GM12878 (cell line): ENCODE data around the gene SLC4A9. TPM values are rescaled to one million over a fixed set of nuclear protein-coding genes. Genes with fewer than 3 reads are reported as not detected.

Experiments
- ATAC-seq: fragments of 200-7000 bp; cut with Tn5 transposase; 3 replicates; pipeline ENCODE4 v1.9.1; 2020; ENCODE audit warnings: mild to moderate bottlenecking, moderate library complexity
- BruUV-seq: library from RNA; stranded (reverse); fragments of 400-500 nt; replicated peaks from 2 replicates; lab custom pipeline; 2021; lab: Mats Ljungman, UMichigan
- CTCF ChIA-PET: fragments of 300-600 bp; sonication (Branson Sonifier 250); formaldehyde crosslinking; extraction: SDS; loops from one replicate; lab custom pipeline; 2021; ENCODE audit warnings: inconsistent platforms; lab: Yijun Ruan, JAX
- POLR2A ChIA-PET: fragments of 350-600 bp; formaldehyde crosslinking; extraction: SDS; loops from one replicate; lab custom pipeline; 2021; ENCODE audit warnings: inconsistent platforms; lab: Charles Lee
- RAD21 ChIA-PET: fragments of 300-600 bp; sonication (Branson Sonifier 250); formaldehyde crosslinking; loops from one replicate; lab custom pipeline; 2023; ENCODE audit warnings: antibody characterized with exemption; ENCODE audit not compliant: unreplicated experiment; lab: Charles Lee
- SMC1A ChIA-PET: fragments of 300-600 bp; sonication (Branson Sonifier 250); formaldehyde crosslinking; loops from one replicate; lab custom pipeline; 2023; ENCODE audit not compliant: unreplicated experiment, uncharacterized antibody; lab: Charles Lee
- DNase-seq: peaks from one replicate; pipeline ENCODE4 v3.0.0-alpha.2; 2011; ENCODE audit warnings: low read depth, low spot score
- FAIRE-seq: peaks from 3 replicates; lab custom pipeline; 2011; peaks lifted over from hg19 to GRCh38; lab: Jason Lieb, UNC
- H2AFZ ChIP-seq: 2 replicates; pipeline ENCODE4 v1.6.0; 2011; ENCODE audit warnings: low read depth, low read length, control low read depth; ENCODE audit not compliant: control insufficient read depth
- H3K27ac ChIP-seq: 2 replicates; pipeline ENCODE4 v1.5.1; 2011; ENCODE audit warnings: control low read depth; ENCODE audit not compliant: control insufficient read depth, insufficient read depth
- H3K27me3 ChIP-seq, 2 experiments: replicated peaks in 1 of 2; 2 replicates each; pipeline versions ENCODE4 v1.6.0 to v1.6.1; 2011; ENCODE audit warnings: low read length in 1 of 2; ENCODE audit not compliant: control insufficient read depth in 2 of 2, insufficient read depth in 2 of 2
- H3K36me3 ChIP-seq, 2 experiments: 2 replicates each; pipeline ENCODE4 v1.5.1; 2011; ENCODE audit warnings: low read length in 1 of 2; ENCODE audit not compliant: control insufficient read depth in 2 of 2, insufficient read depth in 2 of 2
- H3K4me1 ChIP-seq: 2 replicates; pipeline ENCODE4 v1.6.1; 2011; ENCODE audit warnings: mild to moderate bottlenecking, low read length, moderate library complexity, mixed read lengths; ENCODE audit not compliant: control insufficient read depth, insufficient read depth
- H3K4me2 ChIP-seq: 2 replicates; pipeline ENCODE4 v1.6.0; 2011; ENCODE audit warnings: control low read depth; ENCODE audit not compliant: control insufficient read depth, insufficient read depth
- H3K4me3 ChIP-seq: fragments of 200-600 bp; sonication (generic); 2 replicates; pipeline ENCODE4 v1.5.1; 2016
- H3K79me2 ChIP-seq: 2 replicates; pipeline ENCODE4 v1.6.0; 2011; ENCODE audit warnings: low read length; ENCODE audit not compliant: control insufficient read depth, insufficient read depth
- H3K9ac ChIP-seq: 2 replicates; pipeline ENCODE4 v1.8.0; 2011; ENCODE audit warnings: low read length, control low read depth, mixed read lengths; ENCODE audit not compliant: control insufficient read depth, insufficient read depth
- H3K9me3 ChIP-seq: replicated peaks from 3 replicates; pipeline ENCODE4 v1.5.1; 2011; ENCODE audit warnings: mild to moderate bottlenecking, low read length; ENCODE audit not compliant: control insufficient read depth, insufficient read depth
- H4K20me1 ChIP-seq: 2 replicates; pipeline ENCODE4 v1.6.0; 2011; ENCODE audit not compliant: control insufficient read depth, insufficient read depth
- CBX5 ChIP-seq: sonication (generic); IDR thresholded peaks from 2 replicates; pipeline ENCODE4 v1.6.1; 2016; ENCODE audit warnings: low read depth, moderate library complexity, mild to moderate bottlenecking, inconsistent platforms
- CREM ChIP-seq: IDR thresholded peaks from 2 replicates; pipeline ENCODE4 v1.6.1; 2014; ENCODE audit warnings: antibody characterized with exemption, low read depth
- ETV6 ChIP-seq, 2 experiments: fragments of 450-650 bp in 1 of 2; IDR thresholded peaks in 1 of 2; conservative IDR thresholded peaks in 1 of 2; 2 replicates each; pipeline ENCODE4 v1.6.1; 2014; ENCODE audit warnings: antibody characterized with exemption in 1 of 2, borderline replicate concordance in 1 of 2, low read depth in 1 of 2, mild to moderate bottlenecking in 1 of 2, moderate library complexity in 1 of 2
- HDAC2 ChIP-seq: fragments of 200-600 bp; sonication (generic); IDR thresholded peaks from 2 replicates; pipeline ENCODE4 v1.6.1; 2017
- POLR2AphosphoS2 ChIP-seq: IDR thresholded peaks from 2 replicates; pipeline ENCODE4 v1.6.1; 2011; ENCODE audit warnings: low read depth, mild to moderate bottlenecking, low read length, improper control_type of control experiment, moderate library complexity
- RBBP5 ChIP-seq: fragments of 200-600 bp; sonication (generic); conservative IDR thresholded peaks from 2 replicates; pipeline ENCODE4 v1.6.1; 2016
- RUNX3 ChIP-seq: IDR thresholded peaks from 2 replicates; pipeline ENCODE4 v1.6.1; 2012; ENCODE audit warnings: low read length, inconsistent platforms
- SMARCA5 ChIP-seq: fragments of 450-650 bp; IDR thresholded peaks from 2 replicates; pipeline ENCODE4 v1.6.1; 2017; ENCODE audit warnings: mild to moderate bottlenecking
- SPI1 ChIP-seq: IDR thresholded peaks from 2 replicates; pipeline ENCODE4 v1.6.1; 2011; ENCODE audit warnings: low read depth, mild to moderate bottlenecking, low read length, moderate library complexity, borderline replicate concordance; ENCODE audit not compliant: insufficient read depth
- TCF7 ChIP-seq: IDR thresholded peaks from 2 replicates; pipeline ENCODE4 v1.6.1; 2014; ENCODE audit warnings: antibody characterized with exemption, borderline replicate concordance
- WGBS: methylation state at CpG from one replicate; pipeline ENCODE4 v1.1.6; 2016; ENCODE audit warnings: low lambda C conversion rate; ENCODE audit not compliant: insufficient replicate concordance, insufficient coverage; ENCODE audit errors: missing lambda C conversion rate; 5-methylcytosine and 5-hydroxymethylcytosine counted together
- in situ Hi-C: fragments of 300-500 bp; cut with MboI; formaldehyde crosslinking; loops from 9 replicates; pipeline ENCODE4 v1.14.3; 2018; ENCODE audit warnings: mixed read lengths
- intact Hi-C: fragments of 100-400 bp; cut with micrococcal nuclease; formaldehyde crosslinking; loops from one replicate; pipeline ENCODE4 v1.14.2; 2022; ENCODE audit not compliant: unreplicated experiment
- polyA plus RNA-seq, 11 experiments: library from polyadenylated mRNA; depleted of rRNA in 4 of 11; unstranded in 6 of 11; stranded (reverse) in 5 of 11; fragments of >200 nt; fragmentation: Nextera tagmentation in 4 of 11; fragmentation: Illumina TruSeq in 1 of 11; extraction: Ambion mirVana in 4 of 11; extraction: Trizol in 1 of 11; gene quantifications; 1 replicate in 1 of 11; 2 replicates in 10 of 11; pipeline versions ENCODE4 v1.2.1 to v1.2.3, GENCODE V29; 2011 to 2016; ENCODE audit warnings: inconsistent platforms in 2 of 11, missing spikeins in 2 of 11, low read depth in 1 of 11
- total RNA-seq, 4 experiments: library from RNA; depleted of rRNA in 3 of 4; stranded (reverse); fragments of >200 nt in 3 of 4; fragmentation: Illumina TruSeq in 1 of 4; extraction: Trizol in 1 of 4; gene quantifications; 2 replicates each; pipeline versions ENCODE4 v1.2.1 to v1.2.3, GENCODE V29; 2013 to 2021
- TF ChIP-seq, protein P1 (sequence below): fragments of 450-650 bp; IDR thresholded peaks from 2 replicates; pipeline ENCODE4 v1.6.1; 2018; ENCODE audit warnings: mild to moderate bottlenecking, low read depth, moderate library complexity; ENCODE audit not compliant: partially characterized antibody
- TF ChIP-seq, protein P2 (sequence below): fragments of 450-650 bp; IDR thresholded peaks from 2 replicates; pipeline ENCODE4 v1.6.1; 2017; ENCODE audit warnings: mild to moderate bottlenecking, moderate library complexity
- TF ChIP-seq, protein P3 (sequence below): IDR thresholded peaks from 2 replicates; pipeline ENCODE4 v1.6.1; 2012; ENCODE audit warnings: low read depth, low read length, improper control_type of control experiment
- TF ChIP-seq, protein P4 (sequence below): IDR thresholded peaks from 2 replicates; pipeline ENCODE4 v1.6.1; 2012; ENCODE audit warnings: low read depth, low read length, improper control_type of control experiment

The SLC4A9 gene
- total and polyA plus RNA-seq, 10 of the 15 experiments (the other 5 are each of a cell fraction or from before 2014, with no cell fraction given) = 0.03 to 0.05 (median 0.05) TPM; not detected in 7

DNA sequence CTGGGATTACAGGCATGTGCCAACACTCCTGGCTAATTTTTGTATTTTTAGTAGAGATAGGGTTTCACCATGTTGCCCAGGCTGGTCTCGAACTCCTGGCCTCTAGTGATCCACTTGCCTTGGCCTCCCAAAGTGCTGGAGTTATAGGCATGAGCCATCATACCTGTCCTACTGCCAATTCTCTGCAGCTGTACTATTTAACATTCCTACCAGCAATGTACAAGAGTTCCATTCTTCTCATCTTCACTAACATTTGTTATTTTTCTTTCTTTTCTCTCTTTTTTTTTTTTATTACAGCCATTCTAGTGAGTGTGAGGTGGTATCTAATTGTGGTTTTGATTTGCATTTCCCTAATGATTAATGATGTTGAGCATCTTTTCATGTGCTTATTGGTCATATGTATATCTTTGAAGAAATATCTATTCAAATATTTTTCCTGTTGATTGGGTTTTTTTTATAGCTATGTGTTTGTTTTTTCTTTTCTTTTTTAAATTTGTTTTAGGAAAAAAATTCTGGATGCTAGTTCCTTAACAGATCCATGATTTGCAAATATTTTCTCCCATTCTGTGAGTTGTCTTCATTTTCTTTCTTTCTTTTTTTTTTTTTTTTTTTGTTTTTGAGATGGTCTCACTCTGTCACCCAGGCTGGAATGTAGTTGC lies 59.0 kb downstream of the SLC4A9 start:
- no peaks in the 10 kb centered on the region for H3K4me1 ChIP-seq
- 100% methylated on average over 1 of the region's 1 CpG for WGBS
- FAIRE-seq = no peak
- H3K27me3 ChIP-seq = no peaks in the 10 kb centered on the region
- no peaks in the 10 kb centered on the region; the same call in 2 of the 3 replicates for H3K9me3 ChIP-seq
- intact Hi-C loops (no loop called here), in situ Hi-C loops (loop anchor here (25.0 kb wide), 1 partner anchor 1193 kb away; the partner anchor contains the start of gene DIAPH1)
- no peak overlapping the region for H3K4me3 ChIP-seq
- ChIA-PET SMC1A (interaction anchor here (0.6 to 1.3 kb wide), 2 partner anchors 18 to 46 kb away, joined by 4 read pairs; partner anchors contain the start of gene ANKHD1), POLR2A (interaction anchor here (0.7 kb wide), 2 partner anchors 13 to 42 kb away, joined by 4 to 8 read pairs; no protein-coding TSS in a partner anchor), RAD21 (no interaction called here), CTCF (interaction anchor here (0.6 to 1.1 kb wide), 3 partner anchors 11 to 55 kb away, joined by 3 to 6 read pairs (median 4); no protein-coding TSS in a partner anchor)
- H3K9ac ChIP-seq = no peak overlapping the region
- peaks cover 0 to 7% of the 10 kb centered on the region in 2 experiments; a peak in 3 of 4 replicates for H3K36me3 ChIP-seq
- no peak overlapping the region for H3K4me2 ChIP-seq
- TF ChIP-seq HDAC2 = no peak
- TF ChIP-seq, protein P1, sequence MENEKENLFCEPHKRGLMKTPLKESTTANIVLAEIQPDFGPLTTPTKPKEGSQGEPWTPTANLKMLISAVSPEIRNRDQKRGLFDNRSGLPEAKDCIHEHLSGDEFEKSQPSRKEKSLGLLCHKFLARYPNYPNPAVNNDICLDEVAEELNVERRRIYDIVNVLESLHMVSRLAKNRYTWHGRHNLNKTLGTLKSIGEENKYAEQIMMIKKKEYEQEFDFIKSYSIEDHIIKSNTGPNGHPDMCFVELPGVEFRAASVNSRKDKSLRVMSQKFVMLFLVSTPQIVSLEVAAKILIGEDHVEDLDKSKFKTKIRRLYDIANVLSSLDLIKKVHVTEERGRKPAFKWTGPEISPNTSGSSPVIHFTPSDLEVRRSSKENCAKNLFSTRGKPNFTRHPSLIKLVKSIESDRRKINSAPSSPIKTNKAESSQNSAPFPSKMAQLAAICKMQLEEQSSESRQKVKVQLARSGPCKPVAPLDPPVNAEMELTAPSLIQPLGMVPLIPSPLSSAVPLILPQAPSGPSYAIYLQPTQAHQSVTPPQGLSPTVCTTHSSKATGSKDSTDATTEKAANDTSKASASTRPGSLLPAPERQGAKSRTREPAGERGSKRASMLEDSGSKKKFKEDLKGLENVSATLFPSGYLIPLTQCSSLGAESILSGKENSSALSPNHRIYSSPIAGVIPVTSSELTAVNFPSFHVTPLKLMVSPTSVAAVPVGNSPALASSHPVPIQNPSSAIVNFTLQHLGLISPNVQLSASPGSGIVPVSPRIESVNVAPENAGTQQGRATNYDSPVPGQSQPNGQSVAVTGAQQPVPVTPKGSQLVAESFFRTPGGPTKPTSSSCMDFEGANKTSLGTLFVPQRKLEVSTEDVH = no peak
- no peak for TF ChIP-seq RUNX3
- TF ChIP-seq SMARCA5 = no peak
- TF ChIP-seq POLR2AphosphoS2 = no peak
- TF ChIP-seq RBBP5 = no peak
- TF ChIP-seq SPI1 = no peak
- TF ChIP-seq CREM = no peak
- no peak for TF ChIP-seq ETV6 (conservative IDR thresholded peaks at IDR 0.05 in 1 of 2, IDR thresholded peaks at IDR 0.05 in 1 of 2; ENCODE audit: borderline replicate concordance in 1 of 2, low read depth in 1 of 2)
- TF ChIP-seq, protein P2, sequence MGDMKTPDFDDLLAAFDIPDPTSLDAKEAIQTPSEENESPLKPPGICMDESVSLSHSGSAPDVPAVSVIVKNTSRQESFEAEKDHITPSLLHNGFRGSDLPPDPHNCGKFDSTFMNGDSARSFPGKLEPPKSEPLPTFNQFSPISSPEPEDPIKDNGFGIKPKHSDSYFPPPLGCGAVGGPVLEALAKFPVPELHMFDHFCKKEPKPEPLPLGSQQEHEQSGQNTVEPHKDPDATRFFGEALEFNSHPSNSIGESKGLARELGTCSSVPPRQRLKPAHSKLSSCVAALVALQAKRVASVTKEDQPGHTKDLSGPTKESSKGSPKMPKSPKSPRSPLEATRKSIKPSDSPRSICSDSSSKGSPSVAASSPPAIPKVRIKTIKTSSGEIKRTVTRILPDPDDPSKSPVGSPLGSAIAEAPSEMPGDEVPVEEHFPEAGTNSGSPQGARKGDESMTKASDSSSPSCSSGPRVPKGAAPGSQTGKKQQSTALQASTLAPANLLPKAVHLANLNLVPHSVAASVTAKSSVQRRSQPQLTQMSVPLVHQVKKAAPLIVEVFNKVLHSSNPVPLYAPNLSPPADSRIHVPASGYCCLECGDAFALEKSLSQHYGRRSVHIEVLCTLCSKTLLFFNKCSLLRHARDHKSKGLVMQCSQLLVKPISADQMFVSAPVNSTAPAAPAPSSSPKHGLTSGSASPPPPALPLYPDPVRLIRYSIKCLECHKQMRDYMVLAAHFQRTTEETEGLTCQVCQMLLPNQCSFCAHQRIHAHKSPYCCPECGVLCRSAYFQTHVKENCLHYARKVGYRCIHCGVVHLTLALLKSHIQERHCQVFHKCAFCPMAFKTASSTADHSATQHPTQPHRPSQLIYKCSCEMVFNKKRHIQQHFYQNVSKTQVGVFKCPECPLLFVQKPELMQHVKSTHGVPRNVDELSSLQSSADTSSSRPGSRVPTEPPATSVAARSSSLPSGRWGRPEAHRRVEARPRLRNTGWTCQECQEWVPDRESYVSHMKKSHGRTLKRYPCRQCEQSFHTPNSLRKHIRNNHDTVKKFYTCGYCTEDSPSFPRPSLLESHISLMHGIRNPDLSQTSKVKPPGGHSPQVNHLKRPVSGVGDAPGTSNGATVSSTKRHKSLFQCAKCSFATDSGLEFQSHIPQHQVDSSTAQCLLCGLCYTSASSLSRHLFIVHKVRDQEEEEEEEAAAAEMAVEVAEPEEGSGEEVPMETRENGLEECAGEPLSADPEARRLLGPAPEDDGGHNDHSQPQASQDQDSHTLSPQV = no peak
- no peak for TF ChIP-seq CBX5
- TF ChIP-seq, protein P3, sequence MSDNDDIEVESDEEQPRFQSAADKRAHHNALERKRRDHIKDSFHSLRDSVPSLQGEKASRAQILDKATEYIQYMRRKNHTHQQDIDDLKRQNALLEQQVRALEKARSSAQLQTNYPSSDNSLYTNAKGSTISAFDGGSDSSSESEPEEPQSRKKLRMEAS = no peak
- no peak for TF ChIP-seq TCF7
- TF ChIP-seq, protein P4, sequence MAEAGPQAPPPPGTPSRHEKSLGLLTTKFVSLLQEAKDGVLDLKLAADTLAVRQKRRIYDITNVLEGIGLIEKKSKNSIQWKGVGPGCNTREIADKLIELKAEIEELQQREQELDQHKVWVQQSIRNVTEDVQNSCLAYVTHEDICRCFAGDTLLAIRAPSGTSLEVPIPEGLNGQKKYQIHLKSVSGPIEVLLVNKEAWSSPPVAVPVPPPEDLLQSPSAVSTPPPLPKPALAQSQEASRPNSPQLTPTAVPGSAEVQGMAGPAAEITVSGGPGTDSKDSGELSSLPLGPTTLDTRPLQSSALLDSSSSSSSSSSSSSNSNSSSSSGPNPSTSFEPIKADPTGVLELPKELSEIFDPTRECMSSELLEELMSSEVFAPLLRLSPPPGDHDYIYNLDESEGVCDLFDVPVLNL = no peak
- DNase-seq = no peak
- BruUV-seq = no TSS peak
- H2AFZ ChIP-seq = no peak overlapping the region
- H3K79me2 ChIP-seq = peaks cover 68% of the 10 kb centered on the region
- H4K20me1 ChIP-seq = no peaks in the 10 kb centered on the region; the same call in 1 of the 2 replicates
- no peak for ATAC-seq
- H3K27ac ChIP-seq = no peak overlapping the region
